ENCODE measurements around the gene PLTP. TPM values are rescaled to one million over a fixed set of nuclear protein-coding genes. Genes with fewer than 3 reads are reported as not detected.
A peak's percentile ranks its signal among the peaks of the same experiment; 100 is the strongest.

Gene PLTP
- polyA plus RNA-seq, 3 donors, result 1.6 to 3.0 (median 2.9) TPM

GRCh38 chr20:45899046-45899835, 12.7 kb downstream of the PLTP start:
- peaks cover 0 to 3% (median 0%) of the 10 kb centered on the region in 7 donors for H3K9me3 Mint-ChIP-seq
- H3K36me3 Mint-ChIP-seq, result peaks cover 47 to 57% of the 10 kb centered on the region in 2 donors
- Histone ChIP-seq H3K4me1 (ENCODE audit: control insufficient read depth in 1 of 2, insufficient read depth in 2 of 2, low read length in 2 of 2) (peaks cover 0 to under 1% of the 10 kb centered on the region in 2 donors), H3K27me3 (ENCODE audit: control insufficient read depth in 2 of 2, insufficient read depth in 2 of 2, low read length in 2 of 2) (no peaks in the 10 kb centered on the region), H3K9ac (ENCODE audit: insufficient read depth, low read length, poor library complexity, severe bottlenecking) (no peak overlapping the region), H3K4me3 (replicated peaks in 1 of 3; ENCODE audit: low read depth in 2 of 3, low read length in 3 of 3) (no peak overlapping the region), H3K27ac (ENCODE audit: low read depth in 1 of 2, low read length in 2 of 2) (no peak overlapping the region), H3K36me3 (replicated peaks in 1 of 2; ENCODE audit: control insufficient read depth in 1 of 2, insufficient read depth in 2 of 2, low read length in 2 of 2) (peaks cover 50 to 53% of the 10 kb centered on the region in 2 donors), H3K9me3 (replicated peaks in 1 of 2; ENCODE audit: control insufficient read depth in 1 of 2, insufficient read depth in 1 of 2, low read length in 2 of 2) (no peaks in the 10 kb centered on the region), H2AFZ (ENCODE audit: insufficient read depth, low read depth, low read length, poor library complexity, severe bottlenecking) (no peak overlapping the region), H3K4me2 (replicated peaks; ENCODE audit: extremely low read depth, low read length, poor library complexity, severe bottlenecking) (no peak overlapping the region), H3K79me2 (ENCODE audit: insufficient read depth, low read length) (peaks cover 11% of the 10 kb centered on the region), H4K20me1 (ENCODE audit: insufficient read depth, low read length) (peaks cover 29% of the 10 kb centered on the region)
- no peak overlapping the region for H3K4me3 Mint-ChIP-seq
- TF ChIP-seq CTCF (IDR thresholded peaks at IDR 0.05), result no peak
- DNase-seq, result no peak
- intact Hi-C loops (cut with micrococcal nuclease), result no loop called here
- no peaks in the 10 kb centered on the region for H3K4me1 Mint-ChIP-seq
- WGBS (ENCODE audit: insufficient coverage), result 100% methylated on average over 5 of the region's 13 CpGs
- peak overlapping the region in 2 of 7 donors; percentile 35 to 47 for H3K27ac Mint-ChIP-seq
- no peaks in the 10 kb centered on the region for H3K27me3 Mint-ChIP-seq (ENCODE audit: low read depth in 3 of 3)

- no peak overlapping the region for H3K4me2 ChIP-seq (replicated peaks; ENCODE audit: extremely low read depth, low read length, poor library complexity, severe bottlenecking)
- DNase-seq, result no peak
- no peak for TF ChIP-seq CTCF (IDR thresholded peaks at IDR 0.05)
- Mint-ChIP-seq H3K9me3 (peaks cover 0 to 3% (median 0%) of the 10 kb centered on the region in 7 donors), H3K27ac (peak overlapping the region in 1 of 7 donors; percentile 46), H3K27me3 (ENCODE audit: low read depth in 3 of 3) (no peaks in the 10 kb centered on the region), H3K36me3 (peaks cover 54 to 67% of the 10 kb centered on the region in 2 donors), H3K4me1 (peaks cover 8% of the 10 kb centered on the region), H3K4me3 (no peak overlapping the region)
- intact Hi-C loops (cut with micrococcal nuclease), result no loop called here
- no peak overlapping the region for H3K4me3 ChIP-seq (replicated peaks in 1 of 3; ENCODE audit: low read depth in 2 of 3, low read length in 3 of 3)
- H3K4me1 ChIP-seq (ENCODE audit: control insufficient read depth in 1 of 2, insufficient read depth in 2 of 2, low read length in 2 of 2), result peaks cover 6 to 10% of the 10 kb centered on the region in 2 donors
- WGBS (ENCODE audit: insufficient coverage), result 94% methylated on average over 11 of the region's 12 CpGs
- peaks cover 57 to 60% of the 10 kb centered on the region in 2 donors for H3K36me3 ChIP-seq (replicated peaks in 1 of 2; ENCODE audit: control insufficient read depth in 1 of 2, insufficient read depth in 2 of 2, low read length in 2 of 2)
- peaks cover 38% of the 10 kb centered on the region for H4K20me1 ChIP-seq (ENCODE audit: insufficient read depth, low read length)
- H3K9ac ChIP-seq (ENCODE audit: insufficient read depth, low read length, poor library complexity, severe bottlenecking), result no peak overlapping the region
- no peak overlapping the region for H2AFZ ChIP-seq (ENCODE audit: insufficient read depth, low read depth, low read length, poor library complexity, severe bottlenecking)
- no peak overlapping the region for H3K27ac ChIP-seq (ENCODE audit: low read depth in 1 of 2, low read length in 2 of 2)
- no peaks in the 10 kb centered on the region for H3K9me3 ChIP-seq (replicated peaks in 1 of 2; ENCODE audit: control insufficient read depth in 1 of 2, insufficient read depth in 1 of 2, low read length in 2 of 2)
- no peaks in the 10 kb centered on the region for H3K27me3 ChIP-seq (ENCODE audit: control insufficient read depth in 2 of 2, insufficient read depth in 2 of 2, low read length in 2 of 2)
- H3K79me2 ChIP-seq (ENCODE audit: insufficient read depth, low read length), result peaks cover 20% of the 10 kb centered on the region
Observed at GRCh38 chr20:45898285-45898684, 13.7 kb downstream of the PLTP start.

Measured in CD14-positive monocyte (primary cell).